NAMALWA (cell line): Measurements from ENCODE around the gene DNAJC1.
"Not testable (repeated sequence)": the region's sequence is repeated elsewhere in the genome, so short reads cannot be mapped to it uniquely, and the experiment has no call there.

ENCODE experiments used
- DNase-seq: peaks from one replicate; pipeline ENCODE4 v3.0.0-alpha.2; 2015; ENCODE audit warnings: low spot score

The DNAJC1 gene, protein sequence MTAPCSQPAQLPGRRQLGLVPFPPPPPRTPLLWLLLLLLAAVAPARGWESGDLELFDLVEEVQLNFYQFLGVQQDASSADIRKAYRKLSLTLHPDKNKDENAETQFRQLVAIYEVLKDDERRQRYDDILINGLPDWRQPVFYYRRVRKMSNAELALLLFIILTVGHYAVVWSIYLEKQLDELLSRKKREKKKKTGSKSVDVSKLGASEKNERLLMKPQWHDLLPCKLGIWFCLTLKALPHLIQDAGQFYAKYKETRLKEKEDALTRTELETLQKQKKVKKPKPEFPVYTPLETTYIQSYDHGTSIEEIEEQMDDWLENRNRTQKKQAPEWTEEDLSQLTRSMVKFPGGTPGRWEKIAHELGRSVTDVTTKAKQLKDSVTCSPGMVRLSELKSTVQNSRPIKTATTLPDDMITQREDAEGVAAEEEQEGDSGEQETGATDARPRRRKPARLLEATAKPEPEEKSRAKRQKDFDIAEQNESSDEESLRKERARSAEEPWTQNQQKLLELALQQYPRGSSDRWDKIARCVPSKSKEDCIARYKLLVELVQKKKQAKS

DNA sequence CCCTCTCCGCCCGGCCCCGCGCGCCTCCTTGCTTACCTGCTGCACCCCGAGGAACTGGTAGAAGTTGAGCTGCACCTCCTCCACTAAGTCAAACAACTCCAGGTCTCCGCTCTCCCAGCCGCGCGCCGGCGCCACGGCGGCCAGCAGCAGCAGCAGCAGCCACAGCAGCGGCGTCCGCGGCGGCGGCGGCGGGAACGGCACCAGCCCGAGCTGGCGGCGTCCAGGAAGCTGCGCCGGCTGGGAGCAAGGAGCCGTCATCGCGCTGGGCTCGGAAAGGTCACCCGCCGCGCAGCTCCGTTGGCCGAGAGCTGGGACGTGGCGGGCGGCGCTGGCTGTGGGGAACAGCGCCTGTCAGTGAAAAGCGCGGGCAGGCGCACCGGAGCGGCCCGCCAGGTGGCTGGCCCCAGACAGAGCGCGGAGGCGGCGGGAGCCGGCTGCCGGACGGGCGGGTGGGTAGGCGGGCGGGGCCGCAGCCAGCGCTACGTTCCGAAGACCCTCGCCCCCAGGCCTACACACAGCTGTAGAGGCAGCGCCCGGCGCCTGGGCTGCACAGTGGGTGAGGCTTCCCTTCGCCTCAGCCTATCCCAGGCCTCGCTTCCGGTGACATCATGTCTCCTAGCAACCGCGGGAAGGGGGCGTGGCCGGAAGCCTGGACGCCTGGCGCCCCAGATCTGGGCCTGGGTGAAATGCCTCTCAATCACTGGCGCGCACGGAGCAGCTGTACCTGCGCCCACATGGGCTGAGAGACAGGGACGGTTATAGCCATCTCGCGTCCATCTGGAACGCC lies at the start of gene DNAJC1:
DNAJC1 (minus strand) TSS at position 554 of the 787 bp plus-strand sequence; CDS start at position 258, 296 bp downstream.
- DNase-seq: peak; percentile 98

DNA sequence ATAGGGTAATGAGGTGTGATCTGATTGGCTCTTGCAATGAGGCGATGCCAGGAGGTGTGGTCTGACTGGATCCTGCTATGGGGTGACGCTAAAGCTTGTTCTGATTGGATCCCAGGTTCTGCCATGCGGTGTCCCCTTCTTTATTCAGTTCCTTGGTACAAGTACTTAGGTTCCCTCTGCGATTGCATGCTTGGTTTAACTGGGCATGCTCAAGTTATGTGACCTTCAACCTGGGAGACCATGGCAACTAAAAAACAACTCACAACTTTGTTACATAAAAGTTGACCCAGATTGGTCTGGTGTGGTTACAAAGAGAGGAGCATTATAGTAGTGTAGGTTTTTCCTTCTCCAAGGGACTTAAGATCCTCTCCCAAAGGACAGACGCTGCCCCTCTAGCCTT lies 49.5 kb upstream of the DNAJC1 start:
- peak; percentile 9 for DNase-seq

DNA sequence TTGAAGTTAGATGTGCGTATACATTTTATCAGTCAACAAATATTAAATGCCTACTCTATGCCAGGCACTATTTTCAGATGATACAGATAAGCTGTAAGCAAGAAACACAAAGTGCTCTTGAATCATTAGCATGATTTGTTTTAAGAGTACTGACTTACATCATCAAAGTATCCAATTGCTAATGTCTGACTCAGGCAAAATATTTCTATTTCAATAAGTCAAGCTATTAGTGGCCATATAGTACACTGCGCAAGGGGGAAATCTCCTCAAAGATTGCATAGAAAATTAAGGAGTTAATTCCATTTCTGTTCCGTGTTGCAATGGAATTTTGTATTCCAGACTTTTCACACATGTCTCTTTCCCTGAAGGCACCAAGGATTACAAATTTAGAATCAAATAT lies 46.1 kb upstream of the DNAJC1 start:
- no peak for DNase-seq

DNA sequence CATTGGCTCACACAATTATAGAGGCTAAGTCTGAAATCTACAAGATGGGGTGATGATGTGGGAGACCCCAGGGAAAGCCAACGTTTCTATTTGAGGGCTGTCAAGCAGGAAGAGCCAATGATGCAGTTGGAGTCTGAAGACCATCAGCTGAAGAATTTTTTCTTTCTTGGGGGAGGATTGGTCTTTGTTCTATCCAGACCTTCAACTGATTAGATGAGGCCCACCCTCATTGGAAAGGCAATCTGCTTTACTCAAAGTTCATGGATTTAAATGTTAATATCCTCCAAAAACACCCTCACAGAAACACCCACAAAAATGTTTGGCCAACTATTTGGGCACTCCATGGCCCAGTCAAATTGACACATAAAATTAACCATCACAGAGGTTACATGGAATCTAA lies 44.3 kb upstream of the DNAJC1 start:
- DNase-seq: no peak

DNA sequence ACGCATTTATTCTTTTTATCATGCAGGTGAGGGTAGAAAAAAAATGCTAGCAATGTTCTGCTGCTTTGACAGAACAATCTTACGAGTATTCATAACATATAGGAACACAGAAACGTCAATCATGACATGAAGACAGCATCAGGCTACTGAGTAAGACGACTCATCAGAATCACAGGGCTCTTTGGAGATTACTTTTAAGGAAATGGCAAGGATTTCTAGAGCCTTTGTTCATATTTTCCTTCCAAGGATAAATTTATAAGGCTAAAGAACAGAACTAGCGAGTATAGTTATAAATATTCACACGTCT lies 39.8 kb upstream of the DNAJC1 start:
- no peak for DNase-seq

DNA sequence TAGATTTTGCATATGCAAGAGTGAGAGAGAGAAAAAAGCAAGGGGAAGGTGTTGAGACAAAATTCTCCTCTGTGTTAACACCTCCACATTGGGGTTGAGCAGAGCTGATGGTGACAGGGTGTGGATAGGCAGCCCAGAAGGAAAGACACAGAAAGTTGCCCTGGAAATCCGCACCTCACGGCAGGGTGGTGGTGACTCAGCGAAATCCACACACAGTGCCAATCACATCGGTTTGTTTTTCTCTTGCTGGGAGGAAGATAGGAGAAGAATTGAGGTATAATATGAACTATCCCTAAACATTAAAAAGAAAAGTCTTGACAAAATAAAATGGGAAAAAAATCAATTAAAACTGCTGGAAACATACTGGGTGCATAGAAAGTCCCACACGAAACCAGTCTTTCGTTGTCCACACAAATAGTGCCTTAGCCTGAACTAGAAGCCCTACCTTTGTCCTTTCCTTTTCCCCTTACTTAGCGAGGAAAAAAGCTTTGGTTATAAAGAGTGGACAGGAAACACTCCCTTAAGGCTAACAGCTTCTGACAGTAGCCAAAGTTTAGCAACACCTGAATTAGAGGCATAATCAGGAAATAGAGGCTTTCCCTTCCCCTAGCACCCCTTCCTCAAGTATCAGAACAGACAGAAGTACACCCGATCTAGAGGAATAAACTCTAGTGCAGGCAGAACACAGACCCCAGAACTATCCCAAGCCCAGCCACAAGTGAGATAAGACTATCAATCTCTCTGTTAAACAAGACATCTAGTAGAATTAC lies 39.2 kb upstream of the DNAJC1 start:
- no peak for DNase-seq

DNA sequence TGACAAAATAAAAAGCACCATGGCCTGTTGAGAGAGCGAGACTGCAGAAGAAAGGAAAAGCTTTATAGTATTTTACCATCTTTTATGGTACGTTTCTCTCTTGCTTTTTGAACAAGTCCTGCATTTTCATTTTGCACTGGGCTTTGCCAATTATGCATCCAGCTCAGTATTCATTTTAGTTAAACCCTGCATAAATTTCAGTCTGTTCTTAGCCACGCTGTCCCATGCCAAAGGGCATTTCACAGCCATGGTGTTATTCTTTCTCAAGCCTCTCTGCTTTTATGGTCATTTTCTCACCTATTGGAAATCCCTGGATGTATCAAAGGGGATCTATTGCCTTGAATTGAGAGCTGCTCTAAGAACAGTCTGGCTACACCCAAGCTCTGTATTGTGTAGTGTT lies 30.8 kb upstream of the DNAJC1 start:
- DNase-seq: no peak

DNA sequence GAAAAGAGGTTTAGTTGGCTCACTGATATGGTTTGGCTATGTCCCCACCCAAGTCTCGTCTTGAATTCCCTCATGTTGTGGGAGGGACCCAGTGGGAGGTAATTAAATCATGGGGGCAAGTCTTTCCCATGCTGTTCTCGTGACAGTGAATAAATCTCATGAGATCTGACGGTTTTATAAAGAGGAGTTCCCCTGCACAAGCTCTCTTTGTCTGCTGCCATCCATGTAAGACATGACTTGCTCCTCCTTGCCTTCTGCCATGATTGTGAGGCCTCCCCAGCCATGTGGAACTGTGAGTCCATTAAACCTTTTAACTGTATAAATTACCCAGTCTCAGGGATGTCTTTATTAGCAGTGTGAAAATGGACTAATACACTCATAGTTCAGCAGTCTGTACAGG lies 28.7 kb upstream of the DNAJC1 start:
- not testable (repeated sequence) for DNase-seq

DNA sequence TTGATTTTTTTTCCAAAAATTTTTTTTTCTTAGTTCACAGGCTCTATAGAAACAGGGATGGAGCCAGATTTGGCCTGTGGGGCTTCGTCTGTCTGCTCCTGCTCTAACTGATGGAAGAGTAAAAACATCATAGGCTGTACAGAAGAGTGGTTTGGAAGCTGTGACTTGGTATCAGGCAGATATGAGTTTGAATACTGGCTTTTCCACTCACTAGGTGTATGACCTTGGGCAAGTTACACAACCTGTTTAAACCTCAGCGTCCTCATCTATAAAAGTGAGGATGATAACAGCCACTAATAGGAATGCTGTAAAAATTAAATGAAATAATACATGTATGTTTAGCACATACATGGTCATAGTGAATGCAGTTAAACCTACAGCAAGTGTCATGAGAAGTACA lies 26.9 kb upstream of the DNAJC1 start:
- no peak for DNase-seq

DNA sequence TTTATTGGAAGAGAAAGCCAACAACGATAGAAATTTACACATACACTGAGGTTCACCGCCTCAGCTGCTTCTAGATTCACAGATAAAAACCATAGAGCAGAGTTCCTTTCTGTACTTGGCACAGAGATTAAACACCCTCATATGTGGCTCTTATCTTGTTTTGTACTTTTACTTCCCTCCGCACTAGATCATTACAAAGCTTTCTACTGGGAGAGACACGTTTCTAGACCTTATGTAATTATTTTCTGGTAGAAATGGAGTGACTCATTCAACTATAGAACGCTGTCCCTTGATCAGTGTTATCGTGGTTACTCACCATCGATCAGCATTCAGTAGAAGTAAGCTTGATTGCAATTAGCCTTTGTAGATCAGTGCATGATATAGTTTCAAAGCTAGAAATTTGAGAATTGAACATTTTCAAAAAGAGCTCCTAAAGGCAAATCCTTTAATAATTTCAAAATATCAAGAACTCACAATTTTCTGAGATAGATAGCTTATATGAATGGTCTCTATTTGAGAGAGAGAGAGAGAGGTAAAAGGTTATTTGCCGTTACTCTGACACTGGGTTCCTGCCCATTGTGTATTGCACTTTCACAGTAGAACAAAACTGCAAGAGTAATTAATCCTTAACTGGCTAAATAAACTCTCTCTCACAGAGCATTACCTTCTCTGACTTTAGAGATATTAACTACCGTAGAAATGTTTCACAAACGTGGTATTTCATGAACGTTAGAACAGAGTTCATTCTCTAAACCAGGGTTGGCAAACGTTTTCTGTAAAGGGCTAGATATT lies 26.1 kb upstream of the DNAJC1 start:
- DNase-seq: no peak

DNA sequence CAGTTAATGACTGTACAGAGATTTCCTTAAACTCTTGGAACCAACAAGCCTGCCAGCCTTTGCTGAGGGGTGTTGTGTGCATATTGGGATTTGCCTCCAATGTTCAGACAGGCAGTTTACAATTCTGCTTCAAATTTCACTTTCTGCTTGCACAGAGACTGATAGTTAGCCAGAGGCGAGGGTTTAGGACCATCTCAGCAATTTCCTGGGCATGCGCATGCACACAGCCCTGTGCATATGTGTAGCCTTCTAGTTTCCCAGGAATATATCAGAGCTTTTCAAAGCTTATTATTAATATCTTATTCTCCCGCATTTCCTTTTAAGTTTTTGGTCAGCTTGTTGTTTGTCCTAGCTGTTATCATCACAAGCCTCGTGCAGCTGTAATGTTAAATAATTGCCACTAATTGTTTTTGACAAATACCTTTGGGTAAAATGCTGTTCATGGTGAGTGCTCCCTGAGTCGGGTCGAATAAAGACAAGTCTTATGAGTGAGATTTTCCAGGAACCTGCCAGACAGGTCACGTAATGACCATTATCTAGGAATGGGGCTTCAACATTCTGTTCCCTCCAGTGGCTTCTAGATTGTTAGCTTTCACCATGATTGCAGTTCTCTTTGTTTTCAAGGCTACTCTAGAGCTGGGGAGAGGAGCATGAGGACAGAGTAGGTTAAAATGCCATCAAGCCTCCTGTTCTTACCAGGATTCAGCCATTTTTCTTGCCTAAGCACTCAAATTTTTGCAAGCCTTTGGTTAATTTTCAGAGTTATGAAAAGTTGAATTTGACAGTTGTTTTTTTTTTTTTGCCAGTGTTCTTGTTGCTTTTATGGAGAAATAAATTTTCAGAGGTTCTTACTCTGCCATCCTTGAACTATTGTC lies 24.1 kb upstream of the DNAJC1 start:
- DNase-seq: no peak

DNA sequence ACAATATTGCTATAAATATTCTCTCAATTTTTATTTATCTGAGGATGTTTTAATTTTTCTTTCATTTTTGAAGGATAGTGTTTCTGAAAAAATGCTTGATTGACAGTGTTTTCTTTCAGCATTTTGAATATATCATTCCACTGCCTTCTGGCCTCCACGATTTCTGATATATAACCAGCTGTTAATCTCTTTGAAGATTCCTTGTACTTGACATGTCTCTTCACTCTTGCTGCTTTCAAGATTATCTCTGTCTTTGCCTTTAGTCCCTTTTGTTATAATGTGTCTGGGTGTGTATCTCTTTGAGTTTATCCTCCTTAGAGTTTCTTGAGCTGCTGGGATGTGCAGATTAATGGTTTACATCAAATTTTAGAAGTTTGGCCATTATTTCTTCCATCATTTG lies 22.8 kb upstream of the DNAJC1 start:
- no peak for DNase-seq

DNA sequence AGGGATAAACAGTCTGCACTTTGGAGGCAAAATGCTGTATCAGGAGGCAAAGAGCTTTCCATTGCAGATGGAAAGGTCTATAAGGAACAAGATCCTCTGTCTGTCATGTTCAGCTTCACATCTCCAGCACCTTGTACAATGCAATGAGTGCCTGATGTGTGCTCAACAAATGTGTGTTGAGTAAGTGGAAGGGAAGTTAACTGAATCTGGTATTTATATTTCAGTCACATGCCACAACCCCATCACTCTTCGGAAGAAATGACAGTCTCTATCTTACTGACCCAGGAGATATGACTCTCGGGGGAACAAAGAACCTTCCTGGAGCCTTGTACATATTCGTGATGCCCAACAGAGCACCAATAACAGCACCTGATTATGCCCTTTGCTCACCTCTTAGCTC lies 20.0 kb upstream of the DNAJC1 start:
- no peak for DNase-seq

DNA sequence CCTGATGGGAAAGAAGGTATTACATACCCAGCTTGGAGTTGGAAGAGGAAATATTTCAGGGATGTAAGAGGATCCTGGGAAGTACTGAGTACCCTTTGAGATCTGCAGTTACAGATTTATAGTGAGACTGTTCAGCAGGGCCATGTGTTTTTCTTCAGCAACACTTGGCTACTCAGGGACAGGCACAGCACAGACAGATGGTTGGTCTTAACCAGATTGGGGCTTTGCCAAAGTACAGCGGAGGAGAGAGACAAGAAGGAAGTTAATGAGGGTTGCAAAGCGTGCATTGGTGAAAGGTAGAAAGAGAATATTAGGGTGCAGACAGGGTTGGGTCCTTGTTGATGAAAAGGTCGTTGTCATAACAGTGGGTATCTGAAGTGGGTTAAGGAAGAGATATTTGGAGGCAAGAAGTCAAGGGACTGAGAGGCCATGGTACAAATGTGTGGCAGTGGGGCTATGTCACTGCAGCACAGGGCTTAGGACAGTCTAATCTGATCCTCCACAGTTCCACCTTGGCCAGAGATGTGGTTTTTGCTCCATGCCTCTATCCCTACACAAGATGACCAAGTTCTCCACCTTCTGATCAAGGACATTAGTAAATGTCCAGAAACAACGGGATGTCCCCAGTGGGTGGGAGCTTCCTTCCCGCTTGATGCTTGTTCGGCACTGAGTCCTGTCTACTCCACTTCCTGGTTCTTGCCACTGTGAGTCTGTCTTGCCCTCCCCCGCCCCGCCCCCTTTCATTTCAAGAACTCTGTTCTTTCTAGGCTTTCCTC lies 18.9 kb upstream of the DNAJC1 start:
- DNase-seq: no peak

DNA sequence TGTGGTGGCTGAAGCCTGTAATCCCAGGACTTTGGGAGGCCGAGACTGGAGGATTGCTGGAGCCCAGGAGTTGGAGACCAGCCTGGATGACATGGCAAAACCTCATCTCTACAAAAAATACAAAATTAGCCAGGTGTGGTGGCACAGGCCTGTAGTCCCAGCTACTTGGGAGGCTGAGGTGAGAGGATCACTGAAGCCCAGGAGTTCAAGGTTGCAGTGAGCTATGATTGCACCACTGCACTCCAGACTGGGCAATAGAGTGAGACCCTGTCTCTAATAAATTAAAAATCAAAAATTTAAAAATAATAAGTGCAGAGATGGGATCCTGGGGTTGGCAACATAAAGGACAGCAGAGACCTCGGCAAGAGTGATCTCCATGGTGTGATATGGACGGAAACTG lies 17.6 kb upstream of the DNAJC1 start:
- DNase-seq: not testable (repeated sequence)

DNA sequence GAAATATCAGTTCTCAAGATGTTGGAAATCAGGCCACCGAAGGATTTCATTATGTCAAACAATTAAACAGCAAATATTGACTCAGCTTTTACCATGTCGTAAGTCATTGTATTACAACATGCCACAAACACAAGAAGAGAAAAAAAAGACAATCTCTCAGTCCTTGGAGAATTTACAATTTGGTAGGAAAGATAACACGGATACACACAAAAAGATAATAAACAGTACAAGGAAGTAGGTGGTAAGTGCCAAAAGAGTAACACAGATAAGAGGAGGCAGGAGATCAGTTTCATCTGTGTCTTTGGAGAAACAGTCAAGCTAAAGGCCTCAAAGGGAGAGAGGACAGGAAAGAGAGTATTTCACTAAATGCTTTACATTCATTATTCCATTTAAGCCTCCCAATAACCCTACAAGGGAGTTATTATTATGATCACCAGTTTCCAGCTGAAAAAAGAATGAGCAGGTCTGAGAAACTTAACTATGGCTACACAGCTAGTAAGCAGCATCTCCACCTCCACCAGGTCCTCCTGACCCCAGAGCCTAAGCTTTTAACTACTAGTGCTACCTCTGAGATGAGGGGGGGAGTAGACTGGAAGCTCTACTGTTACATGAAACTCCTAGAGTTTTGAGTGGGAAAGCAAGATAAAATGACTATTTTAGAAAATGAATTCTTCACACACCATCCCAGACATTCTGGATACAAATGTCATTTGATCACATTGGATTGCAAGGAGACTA lies 13.9 kb upstream of the DNAJC1 start:
- DNase-seq: no peak

DNA sequence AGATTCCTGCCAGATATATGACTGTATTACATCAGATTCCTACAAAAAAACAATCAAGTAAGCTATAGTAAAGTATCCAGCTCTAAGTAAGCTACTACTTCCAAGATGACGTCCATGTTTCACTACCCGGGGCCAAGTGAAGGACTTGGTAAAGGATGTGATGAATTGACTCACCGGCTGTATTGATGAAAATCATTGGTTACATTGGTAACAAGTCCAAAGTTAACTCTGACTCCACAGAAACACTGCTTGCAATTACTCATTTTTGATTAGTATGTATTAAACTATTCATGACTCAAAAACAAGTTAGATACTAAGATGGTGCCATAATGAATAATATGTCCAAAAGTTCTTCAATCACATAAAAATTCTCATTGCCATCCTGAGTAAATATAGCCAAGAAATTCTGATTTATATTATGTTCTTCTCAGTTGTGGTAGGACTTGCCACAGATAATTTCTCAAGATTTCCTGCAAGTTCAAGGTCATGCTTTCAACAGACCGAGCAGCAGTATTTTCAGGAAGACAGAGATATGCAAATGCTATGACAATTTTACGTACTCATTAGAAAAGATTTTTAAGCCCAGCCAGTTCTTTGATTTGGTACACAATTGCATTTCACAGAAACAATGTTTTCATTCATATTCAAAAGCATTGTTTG lies 12.6 kb upstream of the DNAJC1 start:
- no peak for DNase-seq

DNA sequence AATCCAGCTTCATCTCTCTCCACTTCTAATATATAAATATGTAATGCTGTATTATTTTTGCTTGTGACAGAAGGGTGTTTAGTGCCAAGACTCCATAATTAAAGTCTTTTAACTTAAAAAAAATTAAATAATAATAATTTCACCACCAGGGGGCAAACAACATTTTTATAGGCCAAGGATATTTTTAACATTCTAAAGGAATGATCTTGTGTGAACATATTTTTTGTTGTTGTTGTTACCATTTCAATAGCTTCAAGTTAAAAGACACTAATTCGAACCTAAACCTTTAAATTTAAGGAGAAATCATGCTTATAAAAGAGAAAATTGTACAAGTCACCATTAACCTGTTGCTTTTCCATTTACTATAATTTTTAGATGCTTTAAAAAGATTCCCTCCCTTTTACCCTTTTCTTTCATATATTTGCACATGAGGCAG lies 7.5 kb upstream of the DNAJC1 start:
- peak; percentile 56 for DNase-seq

DNA sequence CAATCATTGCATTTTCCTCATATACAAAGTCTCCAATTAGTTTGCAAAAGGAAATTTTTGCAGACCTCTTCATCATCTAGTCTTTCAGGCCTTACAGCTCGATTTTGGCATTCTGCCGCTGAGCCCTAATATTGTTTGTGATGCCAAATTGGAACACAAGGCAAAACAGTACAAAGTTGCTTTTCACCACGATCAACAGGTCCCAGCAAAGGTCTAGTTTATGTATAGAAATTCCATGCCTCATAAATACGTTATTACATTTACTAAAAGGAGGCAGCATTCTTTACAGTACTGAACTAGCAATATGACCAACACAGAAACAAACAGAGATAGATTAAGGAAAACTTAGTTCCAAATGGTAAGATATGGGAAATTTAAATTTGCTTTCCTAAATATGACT lies 7.0 kb upstream of the DNAJC1 start:
- DNase-seq: no peak
